Measurements from ENCODE around the gene UBB. TPM values are rescaled to one million over a fixed set of nuclear protein-coding genes. Genes with fewer than 3 reads are reported as not detected.
"Not testable (repeated sequence)": the region's sequence is repeated elsewhere in the genome, so short reads cannot be mapped to it uniquely, and the experiment has no call there.

Gene UBB
- total RNA-seq, 1 donor from 2014 or later: 1,031 TPM

DNA sequence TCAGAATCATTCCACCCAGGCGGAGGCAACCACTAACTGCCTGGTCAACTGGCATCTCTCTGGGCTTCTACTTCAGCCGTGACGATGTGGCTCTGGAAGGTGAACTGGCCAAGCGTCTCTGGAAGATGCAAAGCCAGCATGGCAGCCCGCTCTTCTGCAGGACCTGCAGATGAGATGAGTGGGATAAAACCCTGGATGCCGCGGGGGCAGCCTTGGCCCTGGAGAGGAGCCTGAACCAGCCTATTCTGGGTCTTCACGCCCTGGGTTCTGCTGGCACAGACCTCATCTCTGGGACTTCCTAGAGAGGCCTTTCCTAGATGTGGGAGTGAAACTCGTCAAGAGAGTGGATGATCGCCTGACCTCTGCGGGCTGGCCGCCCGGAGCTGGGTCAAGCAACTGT, 10.6 kb downstream of the UBB start:
- H3K9me3 Mint-ChIP-seq: no peaks in the 10 kb centered on the region
- ATAC-seq (ENCODE audit: low read depth) (no peak), DNase-seq (no peak)
- POLR2A ChIA-PET: no interaction called here
- intact Hi-C loops (cut with micrococcal nuclease): no loop called here
- no peaks in the 10 kb centered on the region for H3K27me3 Mint-ChIP-seq
- no peak overlapping the region for H3K27ac Mint-ChIP-seq
- H3K36me3 Mint-ChIP-seq (ENCODE audit: low read depth): no peaks in the 10 kb centered on the region
- peaks cover 8% of the 10 kb centered on the region for H3K4me1 Mint-ChIP-seq
- TF ChIP-seq, protein P1, sequence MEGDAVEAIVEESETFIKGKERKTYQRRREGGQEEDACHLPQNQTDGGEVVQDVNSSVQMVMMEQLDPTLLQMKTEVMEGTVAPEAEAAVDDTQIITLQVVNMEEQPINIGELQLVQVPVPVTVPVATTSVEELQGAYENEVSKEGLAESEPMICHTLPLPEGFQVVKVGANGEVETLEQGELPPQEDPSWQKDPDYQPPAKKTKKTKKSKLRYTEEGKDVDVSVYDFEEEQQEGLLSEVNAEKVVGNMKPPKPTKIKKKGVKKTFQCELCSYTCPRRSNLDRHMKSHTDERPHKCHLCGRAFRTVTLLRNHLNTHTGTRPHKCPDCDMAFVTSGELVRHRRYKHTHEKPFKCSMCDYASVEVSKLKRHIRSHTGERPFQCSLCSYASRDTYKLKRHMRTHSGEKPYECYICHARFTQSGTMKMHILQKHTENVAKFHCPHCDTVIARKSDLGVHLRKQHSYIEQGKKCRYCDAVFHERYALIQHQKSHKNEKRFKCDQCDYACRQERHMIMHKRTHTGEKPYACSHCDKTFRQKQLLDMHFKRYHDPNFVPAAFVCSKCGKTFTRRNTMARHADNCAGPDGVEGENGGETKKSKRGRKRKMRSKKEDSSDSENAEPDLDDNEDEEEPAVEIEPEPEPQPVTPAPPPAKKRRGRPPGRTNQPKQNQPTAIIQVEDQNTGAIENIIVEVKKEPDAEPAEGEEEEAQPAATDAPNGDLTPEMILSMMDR (IDR thresholded peaks at IDR 0.05): no peak
- CTCF ChIA-PET: no interaction called here
- H3K4me3 Mint-ChIP-seq: no peak overlapping the region

GRCh38 chr17:16392491-16392890, 11.6 kb downstream of the UBB start:
- H3K27ac Mint-ChIP-seq; DNase-seq; H3K36me3 Mint-ChIP-seq (ENCODE audit: low read depth); ATAC-seq (ENCODE audit: low read depth); H3K9me3 Mint-ChIP-seq; CTCF ChIA-PET; H3K27me3 Mint-ChIP-seq; H3K4me3 Mint-ChIP-seq; H3K4me1 Mint-ChIP-seq; intact Hi-C loops (cut with micrococcal nuclease): not testable (repeated sequence)
- POLR2A ChIA-PET: interaction anchor here (0.8 kb wide), 1 partner anchor 11 kb away, joined by 3 read pairs; no protein-coding TSS in a partner anchor

- H3K4me3 Mint-ChIP-seq; H3K36me3 Mint-ChIP-seq (ENCODE audit: low read depth); DNase-seq; H3K9me3 Mint-ChIP-seq; intact Hi-C loops (cut with micrococcal nuclease); H3K27ac Mint-ChIP-seq; H3K27me3 Mint-ChIP-seq; ATAC-seq (ENCODE audit: low read depth); CTCF ChIA-PET: not testable (repeated sequence)
- H3K4me1 Mint-ChIP-seq: peaks cover 13% of the 10 kb centered on the region
- POLR2A ChIA-PET: interaction anchor here (0.6 kb wide), 1 partner anchor 11 kb away, joined by 3 read pairs; no protein-coding TSS in a partner anchor
These were observed 15.0 kb downstream of the UBB start for GRCh38 chr17:16395887-16396286.

GRCh38 chr17:16396693-16397092, 15.8 kb downstream of the UBB start:
- H3K27ac Mint-ChIP-seq: not testable (repeated sequence)

GRCh38 chr17:16398270-16399267, 17.7 kb downstream of the UBB start:
- H3K4me3 Mint-ChIP-seq: peak overlapping the region; percentile 47
- no peaks in the 10 kb centered on the region for H3K27me3 Mint-ChIP-seq
- H3K9me3 Mint-ChIP-seq: no peaks in the 10 kb centered on the region
- peaks cover 13% of the 10 kb centered on the region for H3K4me1 Mint-ChIP-seq
- POLR2A ChIA-PET: interaction anchor here (1.4 to 2.1 kb wide), 4 partner anchors 10 to 40 kb away, joined by 3 to 6 read pairs (median 6); partner anchors contain the start of genes TRPV2 and UBB
- TF ChIP-seq, protein P1 (IDR thresholded peaks at IDR 0.05): no peak
- ATAC-seq (ENCODE audit: low read depth): peak; percentile 98
- CTCF ChIA-PET: no interaction called here
- no peak for DNase-seq
- peak overlapping the region; percentile 73 for H3K27ac Mint-ChIP-seq
- H3K36me3 Mint-ChIP-seq (ENCODE audit: low read depth): no peaks in the 10 kb centered on the region
- intact Hi-C loops (cut with micrococcal nuclease): loop anchor here (1.0 kb wide), 1 partner anchor 10 kb away; no protein-coding TSS in a partner anchor

More at GRCh38 chr17:16396693-16397092, 15.8 kb downstream of the UBB start:
- H3K36me3 Mint-ChIP-seq (ENCODE audit: low read depth); H3K27me3 Mint-ChIP-seq; H3K9me3 Mint-ChIP-seq; H3K4me3 Mint-ChIP-seq; DNase-seq; ATAC-seq (ENCODE audit: low read depth); POLR2A ChIA-PET; CTCF ChIA-PET; intact Hi-C loops (cut with micrococcal nuclease): not testable (repeated sequence)
- peaks cover 13% of the 10 kb centered on the region for H3K4me1 Mint-ChIP-seq

DNA sequence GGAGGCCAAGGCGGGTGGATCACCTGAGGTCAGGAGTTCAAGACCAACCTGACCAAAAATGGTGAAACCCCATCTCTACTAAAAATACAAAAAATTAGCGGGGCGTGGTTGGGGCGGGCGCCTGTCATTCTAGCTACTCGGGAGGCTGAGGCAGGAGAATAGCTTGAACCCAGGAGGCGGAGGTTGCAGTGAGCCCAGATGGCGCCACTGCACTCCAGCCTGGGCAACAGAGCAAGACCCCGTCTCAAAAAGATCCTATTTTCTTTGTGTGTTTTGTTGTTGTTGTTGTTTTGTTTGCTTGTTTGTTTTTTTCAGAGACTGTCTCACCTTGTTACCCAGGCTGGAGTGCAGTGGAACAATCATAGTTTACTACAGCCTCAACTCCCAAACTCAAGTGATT, 23.0 kb downstream of the UBB start:
- peaks cover 15% of the 10 kb centered on the region for H3K27me3 Mint-ChIP-seq
- peaks cover 20% of the 10 kb centered on the region for H3K4me1 Mint-ChIP-seq
- H3K9me3 Mint-ChIP-seq; H3K4me3 Mint-ChIP-seq; intact Hi-C loops (cut with micrococcal nuclease); H3K27ac Mint-ChIP-seq; DNase-seq; ATAC-seq (ENCODE audit: low read depth); CTCF ChIA-PET; H3K36me3 Mint-ChIP-seq (ENCODE audit: low read depth): not testable (repeated sequence)
- POLR2A ChIA-PET: interaction anchor here (0.6 kb wide), 1 partner anchor 11 kb away, joined by 3 read pairs; no protein-coding TSS in a partner anchor

Data from activated B cell treated with CpG ODN at 0.5 μM for 24 hours (primary cell).